ENCODE data around the gene RAPGEF1.
"Not testable (repeated sequence)": the region's sequence is repeated elsewhere in the genome, so short reads cannot be mapped to it uniquely, and the experiment has no call there.

RAPGEF1 gene

DNA sequence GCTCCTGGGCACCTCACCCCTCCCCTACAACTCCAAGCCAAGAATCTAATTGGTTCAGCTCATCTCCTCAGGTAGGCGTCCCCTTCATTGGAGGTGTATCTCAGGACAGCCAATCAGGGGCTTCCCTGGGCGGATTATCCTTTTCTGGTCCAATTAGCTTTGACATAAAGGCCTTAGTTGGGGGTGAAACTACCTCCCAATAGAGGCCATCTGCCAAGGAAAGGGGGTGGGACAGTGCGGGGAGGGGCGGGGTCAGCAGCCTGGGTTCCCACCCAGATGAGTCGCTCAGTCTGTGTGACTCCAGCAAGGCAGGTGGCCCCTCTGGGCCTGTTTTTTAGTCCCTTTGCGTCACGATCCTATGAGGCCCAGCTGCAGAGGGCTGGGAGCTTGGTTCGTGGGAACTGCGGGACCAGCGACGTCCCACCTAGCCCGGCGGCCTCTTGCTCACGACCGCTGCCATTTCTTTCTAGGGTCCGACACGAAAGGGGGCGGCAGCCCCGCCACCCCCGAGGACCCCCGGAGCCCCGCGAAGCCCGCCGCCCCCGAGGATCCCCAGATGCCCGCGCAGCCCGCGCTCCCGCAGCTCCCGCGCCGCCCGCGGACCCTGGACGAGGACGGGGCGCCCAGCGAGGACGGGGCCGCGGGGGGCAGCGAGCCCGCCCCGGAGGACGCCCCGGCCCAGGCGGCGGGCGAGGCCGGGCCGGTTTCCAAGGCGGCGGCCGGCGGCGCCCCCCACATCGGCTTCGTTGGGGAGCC is 185.6 kb downstream of the RAPGEF1 start:
- DNase-seq: no peak

DNA sequence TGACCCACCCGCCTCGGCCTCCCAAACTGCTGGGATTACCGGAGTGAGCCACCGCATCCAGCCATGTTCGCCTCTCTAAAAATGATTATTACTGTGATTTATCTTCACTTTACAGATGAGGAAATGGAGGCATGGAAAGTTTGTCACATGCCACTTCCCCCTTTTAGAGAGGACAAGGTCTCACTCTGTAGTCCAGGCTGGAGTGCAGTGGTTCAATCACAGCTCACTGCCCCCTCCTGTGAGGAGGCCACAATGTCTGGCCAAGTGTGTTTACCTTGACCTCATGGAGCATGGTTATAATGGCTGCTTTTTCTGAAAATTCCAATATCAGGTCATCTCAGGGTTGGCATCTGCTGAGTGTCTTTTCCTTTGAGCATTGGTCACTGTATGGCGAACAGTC is 187.8 kb downstream of the RAPGEF1 start:
- no peak for DNase-seq

DNA sequence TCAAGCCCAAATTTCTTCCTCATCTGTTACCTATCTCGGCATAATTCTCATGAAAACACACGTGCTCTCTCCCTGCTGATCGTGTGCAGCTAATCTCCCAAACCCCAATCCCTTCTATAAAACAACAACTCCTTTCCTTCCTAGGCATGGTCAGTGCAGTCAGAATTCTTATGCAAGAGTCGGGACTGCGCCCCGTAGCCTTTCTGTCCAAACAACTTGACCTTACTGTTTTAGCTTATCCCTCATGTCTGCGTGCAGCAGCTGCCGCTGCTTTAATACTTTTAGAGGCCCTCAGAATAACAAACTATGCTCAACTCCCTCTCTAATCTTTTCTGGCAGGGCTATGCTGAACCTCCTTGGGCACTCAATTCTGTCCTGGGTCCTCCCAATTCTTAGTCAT is 189.4 kb downstream of the RAPGEF1 start:
- not testable (repeated sequence) for DNase-seq

DNA sequence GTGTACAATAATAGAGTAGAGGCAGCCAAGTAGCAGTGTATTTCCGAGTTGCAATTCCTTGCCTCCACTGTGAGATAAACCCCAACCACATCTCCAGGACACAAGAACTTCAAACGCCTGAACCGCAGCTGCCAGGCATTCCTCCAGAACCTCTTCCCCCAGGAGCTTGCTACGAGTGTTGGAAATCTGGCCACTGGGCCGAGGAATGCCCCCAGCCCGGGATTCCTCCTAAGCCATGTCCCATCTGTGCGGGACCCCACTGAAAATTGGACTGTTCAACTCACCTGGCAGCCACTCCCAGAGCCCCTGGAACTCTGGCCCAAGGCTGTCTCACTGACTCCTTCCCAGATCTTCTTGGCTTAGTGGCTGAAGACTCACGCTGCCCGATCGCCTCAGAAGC is 190.7 kb downstream of the RAPGEF1 start:
- DNase-seq: not testable (repeated sequence)

DNA sequence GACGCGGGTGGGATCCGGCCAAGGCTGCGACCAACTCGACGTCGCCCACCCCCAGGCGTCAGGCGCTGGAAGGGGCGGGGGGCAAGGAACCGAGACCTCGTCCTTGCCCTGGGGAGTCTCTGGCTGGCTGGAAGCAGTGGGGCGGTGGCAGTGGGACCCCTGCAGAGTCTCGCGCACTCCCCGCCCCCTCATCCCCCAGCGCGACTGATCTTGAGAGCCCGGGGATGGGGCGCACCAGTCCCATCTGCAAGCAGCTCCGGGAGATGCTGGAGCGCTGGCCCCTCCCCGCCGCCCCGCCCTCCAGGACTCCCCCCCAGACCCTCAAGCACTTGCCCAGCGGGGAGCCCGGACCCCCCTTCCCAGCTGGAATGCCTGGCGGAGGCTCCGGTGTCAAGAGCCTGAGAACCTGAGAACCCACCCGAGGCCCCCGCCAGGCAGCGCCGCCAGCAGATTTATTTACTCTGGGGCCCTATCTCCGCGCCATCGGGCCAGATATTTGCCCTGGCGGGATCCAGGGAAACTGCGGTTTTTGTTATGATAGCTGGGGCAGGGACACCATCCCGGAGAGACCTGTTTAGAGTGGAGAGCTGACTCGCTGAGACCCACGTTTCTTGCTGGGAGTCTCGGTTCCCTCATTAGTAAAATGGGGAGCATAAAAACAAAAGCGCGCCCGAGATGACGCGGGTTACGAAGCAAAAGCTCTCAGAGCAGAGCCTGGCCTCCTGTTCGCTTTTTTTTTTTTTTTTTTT is 193.4 kb downstream of the RAPGEF1 start:
- DNase-seq: no peak

DNA sequence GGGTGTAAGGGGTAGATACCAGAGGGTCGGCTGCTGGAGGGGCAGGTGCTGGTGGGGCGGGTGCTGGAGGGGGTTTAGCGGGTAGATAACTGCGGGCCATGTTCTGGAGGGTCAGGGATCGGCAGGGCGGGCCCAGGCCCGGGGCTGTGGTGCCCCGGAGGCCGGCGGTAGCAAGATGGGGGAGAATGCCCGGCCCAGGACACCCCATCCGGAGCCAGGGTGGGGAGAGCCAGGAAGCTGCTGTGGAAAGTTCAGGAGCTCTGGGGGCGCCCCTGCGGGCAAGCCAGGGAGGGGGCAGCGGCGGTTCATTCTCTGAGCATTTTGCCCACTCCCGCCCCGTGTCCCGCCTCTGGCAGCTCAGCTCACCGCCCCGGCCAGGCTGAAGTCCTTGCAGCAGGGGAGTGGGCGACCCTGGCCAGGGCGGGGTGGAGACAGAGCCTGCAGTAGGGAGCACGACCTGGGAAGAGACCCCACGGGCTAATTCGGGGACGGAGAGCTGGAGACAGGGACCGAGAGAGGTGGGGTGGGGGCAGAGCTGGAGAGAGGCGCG is 194.0 kb downstream of the RAPGEF1 start:
- no peak for DNase-seq

DNA sequence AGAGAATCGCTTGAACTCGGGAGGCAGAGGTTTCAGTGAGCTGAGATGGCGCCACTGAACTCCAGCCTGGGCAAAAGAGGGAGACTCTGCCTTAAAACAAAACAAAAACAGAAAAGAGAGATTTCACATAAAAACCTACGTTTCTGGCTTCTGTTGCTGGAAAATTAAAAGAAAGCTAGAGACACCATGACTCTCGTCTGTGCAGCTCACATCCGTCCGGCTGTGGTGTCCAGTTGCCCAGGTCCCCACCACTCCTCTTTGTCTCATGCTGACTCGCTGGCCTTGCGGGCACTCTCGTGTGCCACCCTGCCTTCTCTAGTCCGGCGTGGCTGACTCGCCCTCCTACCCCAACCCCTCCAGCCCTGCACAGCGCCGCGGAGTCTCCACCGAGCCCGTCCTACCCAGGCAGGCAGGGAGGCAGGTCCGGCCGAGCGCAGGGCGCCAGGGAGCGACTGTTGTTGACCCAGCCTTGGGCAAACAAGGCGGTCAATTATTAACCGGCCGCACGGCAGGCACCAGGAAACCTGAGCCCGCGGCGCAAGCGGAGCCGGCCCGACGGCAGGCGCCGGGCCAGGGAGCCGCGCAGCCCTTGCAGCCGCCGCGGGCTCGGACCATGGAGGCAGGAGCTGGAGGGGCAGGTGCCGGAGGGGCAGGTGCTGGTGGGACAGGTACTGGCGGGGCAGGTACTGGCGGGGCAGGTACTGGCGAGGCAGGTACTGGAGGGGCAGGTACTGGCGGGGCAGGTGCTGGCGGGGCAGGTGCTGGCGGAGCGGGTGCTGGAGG is 194.7 kb downstream of the RAPGEF1 start, which contains the start of gene PRRT1B:
TSS of gene PRRT1B (plus strand) at position 521 of the 783 bp plus-strand sequence. CDS start at position 614, 93 bp downstream.
- no peak for DNase-seq

DNA sequence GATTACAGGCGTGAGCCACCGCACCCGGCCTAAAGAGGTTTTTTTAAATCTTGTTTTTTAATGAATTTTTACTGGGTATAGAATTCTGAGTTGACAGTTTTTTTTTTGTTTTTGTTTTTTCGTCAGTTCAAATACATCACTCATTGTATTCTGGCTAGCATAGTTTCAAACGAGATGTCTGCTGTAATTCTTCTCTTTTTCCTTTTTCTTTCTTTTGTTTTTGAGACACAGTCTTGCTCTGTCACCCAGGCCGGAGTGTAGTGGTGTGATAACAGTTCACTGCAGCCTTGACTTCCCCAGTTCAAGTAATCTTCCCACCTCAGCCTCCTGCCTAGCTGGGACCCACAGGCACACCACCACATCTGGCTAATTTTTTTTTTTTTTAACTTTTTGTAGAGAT is 196.7 kb downstream of the RAPGEF1 start:
- DNase-seq: no peak

DNA sequence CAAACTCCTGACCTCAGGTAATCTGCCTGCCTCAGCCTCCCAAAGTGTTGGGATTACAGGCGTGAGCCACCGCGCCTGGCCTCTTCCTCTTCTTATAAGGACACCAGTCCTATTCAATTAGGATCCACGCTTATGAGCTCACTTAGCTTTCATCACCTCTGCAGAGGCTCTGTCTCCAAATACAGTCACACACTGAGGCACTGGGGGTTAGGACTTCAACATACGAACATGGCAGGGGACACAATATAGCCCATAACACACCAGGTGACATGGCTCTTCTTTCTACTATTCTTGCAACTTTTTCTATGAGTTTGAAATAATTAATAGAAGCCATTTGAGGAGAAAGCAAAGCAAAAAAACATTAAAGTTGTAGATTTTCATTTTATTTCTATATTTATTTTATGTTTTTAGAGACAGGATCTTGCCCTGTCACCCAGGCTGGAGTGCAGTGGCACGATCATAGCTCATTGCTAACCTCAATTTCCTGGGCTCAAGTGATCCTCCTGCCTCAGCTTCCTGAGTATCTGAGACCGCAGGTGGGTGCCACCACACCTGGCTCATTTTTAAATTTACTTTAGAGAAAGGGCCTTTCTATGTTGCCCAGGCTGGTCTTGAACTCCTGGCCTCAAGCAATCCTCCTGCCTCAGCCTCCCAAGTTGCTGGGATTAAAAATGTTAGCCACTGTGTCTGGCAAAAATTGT is 200.5 kb downstream of the RAPGEF1 start:
- no peak for DNase-seq

DNA sequence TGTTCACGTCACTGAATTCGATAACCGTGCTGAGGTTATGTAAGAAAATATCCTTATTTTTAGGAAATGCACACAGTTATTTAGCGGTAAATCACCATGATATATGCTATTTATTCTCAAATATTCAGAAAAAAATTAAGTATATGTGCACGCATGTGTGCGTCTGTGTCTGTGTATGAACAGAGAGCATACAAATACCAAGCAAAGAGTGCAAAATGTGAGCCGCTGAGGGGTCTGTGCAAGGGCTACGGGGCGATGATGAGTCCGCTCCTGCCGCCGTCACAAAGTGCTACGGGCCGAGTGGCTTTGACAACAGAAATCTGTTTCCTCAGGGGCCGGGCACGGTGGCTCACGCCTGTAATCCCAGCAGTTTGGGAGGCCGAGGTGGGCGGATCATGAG is 201.9 kb downstream of the RAPGEF1 start:
- DNase-seq: no peak

DNA sequence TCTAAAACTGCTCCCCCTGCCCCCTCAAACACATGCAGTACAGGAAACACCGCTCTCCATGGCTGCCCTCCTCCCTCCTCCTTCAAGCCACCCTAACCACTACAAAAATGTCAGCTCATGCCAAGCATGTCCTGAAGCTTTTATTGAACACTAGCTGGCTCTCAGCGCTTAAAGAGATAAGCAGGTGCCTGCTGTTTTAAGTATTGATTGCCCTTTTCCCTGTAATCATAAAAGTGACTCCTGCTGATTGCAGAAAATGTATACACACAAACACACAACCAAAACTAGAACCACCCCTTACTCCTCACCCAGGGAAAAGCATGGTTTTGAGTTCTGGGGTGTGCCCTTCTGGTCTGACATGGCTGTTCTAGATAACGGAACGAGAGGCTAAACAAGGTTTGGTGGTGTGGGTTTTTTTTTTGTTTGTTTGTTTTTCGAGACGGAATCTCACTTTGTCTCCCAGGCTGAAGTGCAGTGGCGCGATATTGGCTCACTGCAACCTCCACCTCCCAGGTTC is 205.1 kb downstream of the RAPGEF1 start:
- no peak for DNase-seq

DNA sequence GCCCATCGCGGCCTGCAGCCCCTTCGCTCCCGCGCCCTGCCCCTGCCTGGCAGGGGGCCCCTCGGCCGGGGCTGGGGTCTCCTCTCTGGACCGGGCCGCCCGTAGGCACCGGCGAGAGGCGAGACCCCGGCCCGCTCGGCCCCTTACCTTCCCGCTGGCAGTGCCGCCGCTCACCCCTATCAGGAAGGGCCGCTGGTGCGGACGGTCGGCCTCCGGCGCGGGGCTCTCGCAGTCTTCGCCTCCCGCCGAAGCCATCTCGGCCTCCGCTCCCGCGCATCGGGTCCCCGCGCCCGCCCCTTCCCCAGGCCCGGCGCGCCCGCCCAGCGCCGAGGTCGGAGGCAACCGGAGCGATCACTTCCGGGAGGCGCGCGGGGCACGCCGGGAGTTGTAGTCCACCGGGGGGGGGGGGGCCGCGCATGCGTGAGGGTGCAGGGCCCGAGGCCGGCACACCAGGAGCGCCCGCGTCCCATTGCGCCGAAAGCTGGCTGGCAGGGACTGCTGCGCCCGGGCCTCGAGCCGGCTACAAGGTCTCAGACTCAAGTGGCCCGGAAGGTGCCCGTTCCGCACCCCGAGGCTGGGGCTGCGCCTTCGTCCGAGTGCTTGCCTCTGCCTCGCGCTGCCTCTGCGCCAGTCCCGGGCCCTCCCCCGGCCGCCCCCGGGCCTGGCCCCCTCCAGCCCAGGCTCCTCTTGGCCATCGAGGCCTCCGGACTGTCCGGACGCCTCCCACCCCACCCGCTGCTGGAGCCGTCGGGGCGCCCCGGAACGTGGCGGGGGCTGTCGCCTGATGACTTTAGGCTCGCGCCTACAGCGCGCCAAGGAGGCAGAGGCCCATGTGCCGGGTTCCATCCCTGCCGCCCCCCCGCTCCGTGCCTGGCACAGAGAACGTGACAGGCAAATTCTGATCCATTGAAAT is 208.7 kb downstream of the RAPGEF1 start, which contains the start of gene UCK1:
TSS of gene UCK1 (minus strand) at position 344 of the 913 bp plus-strand sequence. CDS start at position 255, 89 bp downstream.
- DNase-seq: peak; percentile 54

DNA sequence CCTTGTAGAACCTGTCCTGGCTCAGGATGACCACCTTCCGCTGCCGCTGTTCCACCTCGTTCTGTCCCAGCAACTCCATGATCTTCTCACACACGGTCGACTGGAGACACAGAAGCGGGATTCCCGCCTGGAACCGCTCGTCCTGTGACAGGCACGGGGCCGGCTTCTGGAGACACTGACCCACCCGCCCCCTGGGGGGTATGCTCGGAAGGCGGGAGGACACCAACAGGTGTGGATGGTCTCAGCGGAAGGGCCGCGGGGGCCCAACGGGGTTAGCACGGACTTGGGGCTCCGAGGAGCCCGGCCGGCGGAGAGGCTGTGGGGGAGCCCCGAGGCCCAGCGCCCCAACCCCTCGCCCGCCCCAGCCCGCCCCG is 209.3 kb downstream of the RAPGEF1 start:
- DNase-seq: no peak

DNA sequence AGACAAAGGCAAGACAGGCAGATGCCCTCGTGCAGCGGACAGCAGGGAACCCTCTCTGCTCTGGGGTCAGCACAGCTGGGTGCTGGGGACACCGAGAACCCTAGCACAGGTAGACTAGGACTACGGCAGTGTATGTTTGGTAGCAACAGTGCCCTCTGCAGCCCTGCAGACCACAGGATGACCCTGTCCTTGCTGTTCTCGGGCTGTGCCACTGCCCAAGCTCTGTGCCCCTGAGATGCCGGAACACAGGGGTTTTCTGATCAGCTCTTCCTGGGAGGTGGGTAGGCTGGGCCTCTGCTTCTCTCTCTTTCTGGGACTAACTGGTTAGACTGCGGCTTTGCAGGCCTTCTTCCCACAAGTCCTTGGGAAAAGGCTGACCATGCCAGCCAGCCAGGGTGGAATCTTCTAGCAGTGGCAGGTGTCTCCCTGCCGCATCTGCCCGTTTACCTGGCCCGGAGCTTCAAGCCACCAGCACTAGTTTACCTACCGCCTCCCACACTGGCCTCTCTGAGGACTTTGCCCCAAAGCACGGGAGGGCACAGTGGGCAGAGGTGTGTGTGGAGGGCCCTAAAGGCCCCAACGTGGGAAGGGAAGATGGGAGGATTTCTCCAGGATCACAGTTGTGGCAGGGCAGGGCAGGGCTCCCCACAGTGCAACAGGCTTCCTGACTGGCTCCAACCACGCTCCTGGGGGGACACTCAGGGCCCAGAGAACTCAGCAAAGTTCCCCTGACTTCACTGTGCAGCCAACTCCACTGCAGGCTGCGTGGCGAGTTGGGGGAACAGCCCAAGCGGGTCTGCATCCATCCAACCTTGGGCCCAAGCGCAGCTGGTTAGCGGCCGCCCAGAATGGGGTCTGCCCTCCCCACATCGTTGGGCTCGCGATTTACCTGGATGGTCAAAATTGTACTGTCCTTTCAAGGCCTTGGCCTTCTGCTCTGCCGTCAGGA is 210.0 kb downstream of the RAPGEF1 start:
- no peak for DNase-seq

DNA sequence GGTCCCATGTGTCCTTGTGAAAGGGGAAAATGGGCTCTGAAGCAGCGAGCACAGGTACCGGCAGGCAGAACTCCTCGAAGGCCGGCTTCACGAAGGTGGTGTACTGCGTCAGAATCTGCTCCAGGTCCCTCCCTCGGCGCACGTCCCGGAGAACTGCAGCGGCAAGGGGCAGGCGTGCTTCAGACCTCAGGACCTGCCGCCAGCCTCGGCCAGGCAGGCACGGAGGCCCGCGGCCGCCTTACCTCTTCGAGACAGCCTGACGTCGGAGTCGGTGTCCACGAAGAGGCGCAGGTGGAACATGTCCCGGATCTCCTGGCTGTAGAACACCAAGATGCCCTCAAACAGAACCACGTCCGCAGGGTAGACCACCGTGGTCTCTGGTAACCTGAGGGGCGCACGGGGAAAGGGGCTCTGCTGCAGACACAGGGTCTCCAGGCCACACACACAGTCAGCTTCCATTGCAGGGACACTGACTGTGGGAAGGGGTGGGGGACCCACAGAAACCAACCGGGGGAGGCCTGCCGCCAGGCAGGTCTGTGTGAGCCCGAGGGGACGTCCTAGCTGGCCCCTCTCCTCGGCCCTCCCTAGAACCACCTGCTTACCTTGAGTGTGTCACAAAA is 210.9 kb downstream of the RAPGEF1 start:
- DNase-seq: no peak

DNA sequence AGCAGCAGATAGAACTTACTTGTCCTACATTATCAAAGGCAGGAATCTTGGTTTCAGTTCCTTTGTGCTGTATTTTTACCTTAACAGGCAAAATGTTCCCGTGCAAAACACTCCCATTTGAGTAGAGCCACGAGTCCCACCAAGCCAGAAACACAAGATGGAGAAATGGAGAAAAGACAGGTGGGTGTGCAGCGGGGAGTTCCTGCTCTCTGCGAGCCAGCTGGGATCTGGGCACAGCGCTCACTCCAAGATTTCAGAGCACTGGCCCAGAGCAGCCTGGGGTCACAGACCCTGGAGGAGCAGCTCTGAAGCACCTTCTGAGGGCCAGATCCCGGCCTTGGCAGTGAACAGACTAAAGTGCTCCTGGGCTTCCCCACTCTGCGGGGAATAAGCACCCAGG is 211.7 kb downstream of the RAPGEF1 start:
- DNase-seq: no peak
